ENCODE data around the gene NHERF1.

NHERF1 gene

DNA sequence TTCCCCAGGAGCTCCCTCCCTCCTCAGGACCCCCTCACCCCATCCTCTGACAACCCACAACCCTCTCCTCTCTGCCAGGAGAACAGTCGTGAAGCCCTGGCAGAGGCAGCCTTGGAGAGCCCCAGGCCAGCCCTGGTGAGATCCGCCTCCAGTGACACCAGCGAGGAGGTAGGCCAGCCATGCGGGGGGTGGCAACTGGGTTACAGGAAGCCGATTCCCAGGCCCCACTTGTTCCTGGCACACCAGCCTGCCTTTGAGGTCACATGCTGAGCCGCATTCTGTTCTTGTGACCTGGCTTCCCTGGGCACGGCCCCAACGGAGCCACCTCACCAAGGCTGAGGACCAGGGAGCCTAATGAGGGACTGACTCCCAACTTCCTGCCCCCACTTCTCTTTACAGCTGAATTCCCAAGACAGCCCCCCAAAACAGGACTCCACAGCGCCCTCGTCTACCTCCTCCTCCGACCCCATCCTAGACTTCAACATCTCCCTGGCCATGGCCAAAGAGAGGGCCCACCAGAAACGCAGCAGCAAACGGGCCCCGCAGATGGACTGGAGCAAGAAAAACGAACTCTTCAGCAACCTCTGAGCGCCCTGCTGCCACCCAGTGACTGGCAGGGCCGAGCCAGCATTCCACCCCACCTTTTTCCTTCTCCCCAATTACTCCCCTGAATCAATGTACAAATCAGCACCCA, 19.8 kb downstream of the NHERF1 start:
- peak; percentile 92 for DNase-seq (ENCODE audit: low spot score)

DNA sequence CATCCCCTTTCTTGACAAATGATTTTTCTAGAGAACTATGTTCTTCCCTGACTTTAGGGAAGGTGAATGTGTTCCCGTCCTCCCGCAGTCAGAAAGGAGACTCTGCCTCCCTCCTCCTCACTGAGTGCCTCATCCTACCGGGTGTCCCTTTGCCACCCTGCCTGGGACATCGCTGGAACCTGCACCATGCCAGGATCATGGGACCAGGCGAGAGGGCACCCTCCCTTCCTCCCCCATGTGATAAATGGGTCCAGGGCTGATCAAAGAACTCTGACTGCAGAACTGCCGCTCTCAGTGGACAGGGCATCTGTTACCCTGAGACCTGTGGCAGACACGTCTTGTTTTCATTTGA, 20.3 kb downstream of the NHERF1 start:
- no peak for DNase-seq (ENCODE audit: low spot score)

- DNase-seq (ENCODE audit: low spot score), result no peak
These were observed 20.9 kb downstream of the NHERF1 start for GRCh38 chr17:74769266-74769855.

- no peak for DNase-seq (ENCODE audit: low spot score)
These were observed 21.5 kb downstream of the NHERF1 start for GRCh38 chr17:74769856-74770497.

DNA sequence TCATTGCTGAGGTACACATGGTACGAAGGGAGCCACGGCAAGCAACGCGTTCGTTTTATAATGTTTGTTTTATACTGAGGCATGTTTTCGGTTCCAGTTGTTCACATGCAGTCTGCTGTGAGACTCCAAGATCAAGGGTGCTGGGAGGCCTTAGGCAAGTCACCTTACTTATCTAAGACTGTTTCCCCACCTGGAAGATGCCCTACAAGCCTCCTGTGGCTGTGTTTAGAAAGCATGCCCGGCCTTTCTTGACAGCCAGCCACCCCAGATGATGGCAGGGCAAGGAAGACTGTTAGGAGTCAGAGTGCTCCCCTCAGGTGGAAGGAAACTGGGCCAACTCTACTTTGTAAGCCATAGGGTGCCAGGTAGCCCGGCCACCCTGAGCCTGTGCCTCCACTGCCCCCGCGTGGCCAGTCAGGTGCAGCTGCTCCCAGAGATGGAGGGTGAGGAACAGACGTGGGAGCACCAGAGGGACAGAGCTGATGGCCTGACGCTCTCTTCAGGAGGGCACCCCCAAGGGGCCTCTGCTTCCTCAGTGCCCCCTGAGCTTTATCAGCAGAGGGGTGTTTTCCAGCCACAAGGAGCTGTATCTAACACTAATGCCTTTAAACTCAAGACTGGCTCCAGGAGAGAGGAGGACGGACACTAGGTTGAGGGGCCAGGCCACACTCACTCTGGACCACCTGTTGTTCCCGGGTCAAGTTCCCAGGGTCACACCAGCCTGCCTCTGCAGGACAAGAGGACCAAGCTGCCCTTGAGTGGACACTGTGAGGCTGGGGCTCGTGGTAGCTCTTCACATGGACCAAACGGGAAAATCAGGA, 22.3 kb downstream of the NHERF1 start:
- peak; percentile 50 for DNase-seq (ENCODE audit: low spot score)

DNA sequence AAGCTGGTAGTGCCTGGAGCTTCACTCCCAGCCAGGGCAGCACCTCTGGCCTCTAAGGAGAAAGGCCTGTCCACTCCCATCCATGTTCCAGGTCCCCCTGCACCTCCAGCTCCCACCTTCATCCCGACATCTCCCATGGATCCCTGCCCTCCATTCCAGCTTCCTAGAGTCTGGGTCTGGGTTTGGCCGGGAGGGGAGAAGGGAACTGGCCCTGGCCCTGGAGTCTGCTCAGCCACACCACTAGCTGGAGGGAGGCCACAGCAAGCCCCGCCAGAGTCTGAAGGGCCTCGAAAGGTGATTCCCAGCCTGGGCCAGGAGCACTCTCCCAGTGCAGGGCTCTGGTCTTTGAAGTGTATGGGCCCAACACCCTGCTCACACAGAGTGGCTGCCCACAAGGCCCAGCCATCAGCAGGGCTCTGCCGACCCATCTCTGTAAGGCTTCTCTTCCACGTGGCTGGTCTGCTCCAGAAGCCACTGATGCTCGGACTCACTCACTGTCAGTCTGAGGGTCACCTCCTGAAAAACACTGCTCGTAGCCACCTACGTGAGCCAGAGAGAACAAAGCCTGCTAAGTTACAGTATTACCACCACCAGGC, 23.0 kb downstream of the NHERF1 start:
- DNase-seq (ENCODE audit: low spot score), result no peak

GRCh38 chr17:74772053-74772452, 23.6 kb downstream of the NHERF1 start:
- DNase-seq (ENCODE audit: low spot score), result no peak

GRCh38 chr17:74773414-74773813, 25.0 kb downstream of the NHERF1 start:
- no peak for DNase-seq (ENCODE audit: low spot score)

DNA sequence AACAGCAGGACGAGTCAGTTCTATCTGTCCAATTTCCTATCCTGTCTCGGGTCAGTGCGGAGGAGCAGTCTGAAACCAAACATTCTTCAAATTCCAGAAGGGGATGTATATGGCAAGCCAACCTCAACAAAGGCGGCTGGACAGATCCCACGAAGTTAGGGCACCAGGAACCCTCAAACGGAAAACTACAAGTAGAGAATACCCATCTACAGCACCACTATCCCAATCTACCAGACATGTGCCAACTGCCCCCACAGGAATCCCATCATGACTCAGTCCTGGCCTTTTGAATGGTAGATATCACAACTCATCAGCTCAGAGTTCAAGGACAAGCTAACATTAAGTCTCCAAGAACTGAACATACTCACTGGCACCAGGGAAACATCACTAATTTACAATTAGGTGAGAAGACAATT, 25.5 kb downstream of the NHERF1 start:
- DNase-seq (ENCODE audit: low spot score), result peak; percentile 45

DNA sequence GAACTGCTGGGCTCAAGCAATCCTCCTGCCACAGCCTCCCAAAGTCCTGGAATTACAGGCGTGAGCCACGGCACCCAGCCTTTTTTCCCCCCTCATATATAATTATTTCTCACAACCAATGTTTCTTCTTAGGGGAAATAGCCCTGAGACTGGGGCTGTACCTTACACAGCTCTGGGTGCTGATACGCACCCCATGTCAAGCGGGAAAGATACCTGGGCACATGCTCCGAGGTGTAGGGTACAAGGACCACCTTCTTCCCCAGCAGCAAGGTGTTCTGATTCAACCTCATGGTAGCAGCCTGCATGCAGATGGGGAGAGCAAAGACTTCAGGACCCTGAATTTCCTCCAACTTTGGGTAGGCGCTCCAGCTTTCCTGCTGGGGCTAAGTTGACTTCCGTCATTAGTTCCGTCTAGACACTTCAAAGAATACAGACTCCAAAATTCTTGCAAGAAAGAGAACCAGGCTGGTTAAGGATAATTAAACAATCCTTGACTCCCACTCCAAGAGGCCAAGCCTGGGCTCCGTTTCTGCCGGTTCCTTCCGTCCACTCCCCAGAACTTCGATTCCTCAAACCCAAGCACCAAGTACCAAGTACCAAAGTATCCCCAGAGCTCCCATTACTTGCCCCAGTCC, 27.1 kb downstream of the NHERF1 start:
- DNase-seq (ENCODE audit: low spot score), result peak; percentile 16

DNA sequence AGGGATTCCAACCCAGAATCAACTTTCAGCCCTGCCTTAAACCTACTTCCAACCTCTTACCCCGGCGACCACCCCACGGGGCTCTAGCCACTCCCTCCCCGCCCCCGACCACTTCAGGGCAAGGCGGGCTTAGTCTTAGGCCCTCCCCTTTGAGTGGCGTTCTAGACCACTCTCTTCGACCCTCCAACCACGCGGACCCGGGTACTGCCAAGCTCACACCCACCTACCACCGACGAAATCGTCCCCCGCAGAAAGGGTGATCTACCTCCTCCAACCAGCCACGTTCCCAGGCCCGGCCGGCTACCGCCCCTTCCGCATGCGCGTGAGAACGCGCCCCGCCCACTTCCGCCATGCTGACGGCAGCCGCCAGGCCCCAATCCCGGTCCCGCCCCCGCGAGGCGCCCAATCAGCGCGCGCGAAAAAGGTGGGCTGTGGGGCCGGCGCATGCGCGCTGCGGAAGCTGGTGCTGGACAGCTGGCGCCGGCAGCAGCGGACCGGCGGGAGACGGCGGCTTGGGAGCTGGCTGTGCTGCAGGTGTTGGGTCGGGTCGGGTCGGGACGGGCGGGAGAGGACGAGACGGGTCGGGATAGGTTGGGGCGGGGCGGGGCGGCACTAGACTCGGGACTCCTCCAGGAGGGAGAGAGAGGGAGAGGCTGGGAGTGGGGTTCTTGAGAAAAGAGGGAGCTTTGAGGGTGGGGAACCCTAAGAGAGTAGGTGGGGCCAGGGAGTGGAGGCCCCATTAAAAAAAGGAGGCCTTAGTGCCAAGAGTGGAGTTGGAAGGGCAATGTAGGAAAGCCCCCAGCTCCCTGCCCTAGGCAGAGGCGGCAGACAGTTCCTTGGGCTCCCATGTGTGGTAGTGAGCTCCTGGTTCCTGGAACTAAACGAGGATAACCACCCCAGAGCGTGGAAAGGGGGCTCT, 27.9 kb downstream of the NHERF1 start, which contains the start of gene NAT9:
TSS of gene NAT9 (minus strand) at position 302 of the 919 bp plus-strand sequence. CDS start 647 bp downstream, outside the sequence.
- DNase-seq (ENCODE audit: low spot score), result peak; percentile 100

- DNase-seq (ENCODE audit: low spot score), result no peak
These were observed 28.6 kb downstream of the NHERF1 start for GRCh38 chr17:74776990-74777389.

- DNase-seq (ENCODE audit: low spot score), result no peak
These were observed 29.6 kb downstream of the NHERF1 start for GRCh38 chr17:74777901-74778515.

GRCh38 chr17:74778960-74779359, 30.5 kb downstream of the NHERF1 start:
- DNase-seq (ENCODE audit: low spot score), result no peak

DNA sequence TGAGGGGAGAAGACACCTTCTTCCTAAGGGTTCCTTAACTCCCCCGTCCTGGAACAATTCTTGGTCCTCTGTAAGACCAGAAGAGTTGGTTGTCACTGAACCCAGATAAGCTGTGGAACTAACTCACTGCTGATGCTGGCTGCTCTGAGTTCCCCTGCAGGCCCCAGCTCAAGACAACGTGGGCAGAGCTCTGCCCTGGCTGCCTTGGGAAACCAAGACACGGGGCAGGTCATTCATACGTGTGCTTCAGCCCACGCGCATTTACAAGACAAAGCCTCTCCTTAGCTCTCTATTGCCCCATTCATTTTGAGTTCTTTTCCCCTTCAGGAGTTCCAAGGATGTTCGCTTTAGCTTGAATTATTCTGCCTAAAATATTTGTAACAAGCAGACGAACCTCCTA, 31.1 kb downstream of the NHERF1 start:
- no peak for DNase-seq (ENCODE audit: low spot score)

- no peak for DNase-seq (ENCODE audit: low spot score)
These were observed 31.5 kb downstream of the NHERF1 start for GRCh38 chr17:74779948-74780400.

DNA sequence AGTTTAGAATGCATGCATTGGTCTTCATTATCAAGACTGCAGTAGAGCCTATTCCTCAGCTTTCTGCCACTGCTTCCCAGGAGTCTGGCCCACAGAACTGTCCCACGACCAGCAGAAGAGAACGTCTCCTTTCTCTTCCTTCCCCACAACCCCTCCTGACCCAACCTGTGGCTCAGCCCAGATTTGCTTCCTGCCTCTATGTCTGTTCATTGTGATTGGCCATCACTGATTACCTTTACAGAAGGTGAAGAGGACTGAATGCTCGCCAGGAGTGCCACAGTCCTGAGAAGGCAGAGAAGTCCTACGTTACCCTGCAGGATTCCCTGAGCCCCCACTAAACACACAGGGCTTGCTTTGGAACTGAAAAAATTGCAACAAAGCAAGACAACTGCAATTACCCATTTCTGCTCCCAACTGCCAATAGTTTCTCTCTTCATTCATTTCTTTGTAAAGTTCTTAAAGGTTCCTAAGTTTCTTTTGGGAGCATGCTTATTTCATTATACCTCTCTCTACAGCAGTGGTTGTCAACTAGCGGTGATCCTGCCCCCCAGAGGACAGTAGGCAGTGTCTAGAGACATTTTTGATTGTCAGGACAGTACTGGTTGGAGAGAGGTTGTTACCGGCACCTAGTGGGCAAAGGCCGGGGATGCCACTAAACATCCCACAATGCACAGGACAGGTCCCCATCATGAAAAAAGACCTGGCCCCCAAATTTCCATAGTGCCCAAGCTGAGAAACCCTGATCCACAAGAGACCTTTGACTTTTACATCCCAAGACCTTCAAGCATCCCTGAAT, 32.2 kb downstream of the NHERF1 start:
- DNase-seq (ENCODE audit: low spot score), result peak; percentile 29

GRCh38 chr17:74782571-74782970, 34.1 kb downstream of the NHERF1 start:
- DNase-seq (ENCODE audit: low spot score), result no peak

All from AG08395 (cell line).